HG02981 (cell line): ENCODE data around the gene TNNT2.

Source experiments
- ATAC-seq: cut with Tn5 transposase; IDR thresholded peaks from one replicate; pipeline ENCODE4 v1.9.1; 2021; ENCODE audit warnings: mild to moderate bottlenecking, moderate library complexity; ENCODE audit not compliant: unreplicated experiment

TNNT2 gene

DNA sequence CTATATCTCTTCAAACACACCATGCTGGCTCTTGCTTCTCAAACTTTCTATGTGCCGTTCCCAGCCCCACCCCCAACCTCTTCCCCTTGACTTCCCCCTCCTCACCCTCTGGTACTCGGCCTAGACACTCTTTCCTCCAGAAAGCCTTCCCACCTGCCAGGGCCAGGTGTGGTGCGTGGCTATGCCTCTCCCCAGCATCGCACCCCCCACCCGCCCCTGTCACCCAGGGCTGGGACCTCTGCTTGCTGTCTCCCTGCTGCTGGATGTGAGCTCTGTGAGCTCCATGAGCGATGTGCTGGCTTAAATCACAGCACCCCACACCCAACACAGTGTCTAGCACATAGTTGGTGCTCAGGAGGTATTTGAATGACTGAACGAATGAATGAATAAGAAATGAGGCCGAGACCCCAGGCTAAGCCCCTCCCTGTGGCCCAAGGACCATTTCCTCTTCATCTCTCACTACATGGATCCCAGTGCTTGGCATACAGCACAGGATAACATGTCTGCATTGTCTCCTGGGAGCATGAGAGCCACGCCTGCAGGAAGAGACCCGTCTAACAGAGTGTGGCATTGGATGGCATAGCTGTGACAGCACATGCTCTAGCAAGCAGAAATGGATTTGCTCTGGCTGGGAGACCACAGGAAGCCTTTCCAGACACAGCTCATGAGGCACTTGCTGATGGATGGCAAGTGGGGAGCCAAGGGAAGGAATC, 19.7 kb downstream of the TNNT2 start:
- no peak for ATAC-seq

DNA sequence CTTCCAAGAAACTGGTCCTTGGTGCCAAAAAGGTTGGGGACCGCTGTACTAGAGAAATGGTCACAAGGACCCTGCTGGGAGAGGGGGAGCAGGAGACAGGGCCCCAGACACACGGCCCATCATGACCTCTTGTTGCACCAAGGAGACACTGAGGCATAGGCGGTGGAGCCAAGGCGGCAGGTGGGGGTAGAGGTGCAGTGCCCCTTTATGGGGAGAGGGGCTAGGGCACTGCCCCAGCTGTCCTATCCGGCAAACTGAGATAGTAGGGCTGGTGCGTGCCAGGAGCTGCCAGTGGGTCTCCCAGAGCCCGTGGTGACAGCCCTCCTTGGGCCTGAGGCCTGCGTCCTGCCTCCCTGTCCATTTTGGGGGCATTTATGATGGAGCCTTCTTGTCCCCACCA, 20.3 kb downstream of the TNNT2 start:
- no peak for ATAC-seq

DNA sequence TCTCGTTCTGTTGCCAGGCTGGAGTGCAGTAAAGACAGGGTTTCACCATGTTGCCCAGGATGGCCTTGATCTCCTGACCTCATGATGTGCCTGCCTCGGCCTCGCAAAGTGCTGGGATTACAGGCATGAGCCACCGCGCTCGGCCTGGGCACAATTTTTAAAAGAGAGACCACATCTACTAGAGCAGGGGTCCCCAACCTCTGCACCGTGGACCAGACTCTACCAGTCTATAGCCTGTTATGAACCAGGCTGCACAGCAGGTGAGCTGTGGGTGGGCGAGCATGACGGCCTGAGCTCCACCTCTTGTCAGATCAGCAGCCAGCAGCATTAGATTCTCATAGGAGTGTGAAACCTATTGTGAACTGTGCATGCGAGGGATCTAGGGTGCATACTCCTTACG, 20.8 kb downstream of the TNNT2 start:
- no peak for ATAC-seq

DNA sequence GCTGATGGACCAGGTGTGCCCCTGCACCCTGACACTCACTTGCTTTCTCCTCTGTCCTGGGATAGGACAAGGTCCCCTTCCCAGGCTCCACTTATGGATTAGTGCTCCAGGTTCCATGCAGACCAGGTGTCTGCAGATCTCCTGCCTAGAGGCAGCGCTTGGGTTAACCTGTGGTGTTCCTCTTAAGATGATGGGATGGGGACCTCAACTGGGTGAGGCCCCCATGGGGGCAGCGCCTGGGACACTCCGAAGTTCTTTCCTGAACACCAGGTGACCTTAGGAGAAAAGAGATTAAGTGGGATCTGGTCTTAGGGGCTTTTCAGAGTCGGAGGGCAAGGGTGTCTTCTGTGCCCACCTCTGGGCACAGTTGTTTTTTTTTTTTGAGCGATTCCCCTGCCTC, 21.2 kb downstream of the TNNT2 start:
- ATAC-seq = no peak

DNA sequence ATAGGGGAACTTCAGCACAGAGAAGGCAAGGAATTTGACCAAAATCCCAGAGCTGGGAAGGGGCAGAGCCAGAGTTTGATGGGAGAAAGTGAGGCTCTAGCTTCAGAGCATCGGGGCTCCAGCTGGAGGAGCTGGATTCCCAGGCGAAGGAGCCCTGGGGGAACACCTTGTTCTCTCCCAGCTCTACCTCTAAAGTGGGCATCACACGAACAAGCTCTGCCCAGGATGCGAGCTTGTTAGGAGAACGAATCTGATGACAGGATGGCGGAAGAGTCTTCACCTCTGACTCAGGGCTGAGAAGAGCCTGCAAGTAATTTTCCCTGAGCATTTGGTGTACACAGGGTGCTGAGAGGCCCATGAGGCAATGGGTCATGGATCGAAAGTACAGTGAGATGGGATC, 22.0 kb downstream of the TNNT2 start:
- ATAC-seq = no peak

DNA sequence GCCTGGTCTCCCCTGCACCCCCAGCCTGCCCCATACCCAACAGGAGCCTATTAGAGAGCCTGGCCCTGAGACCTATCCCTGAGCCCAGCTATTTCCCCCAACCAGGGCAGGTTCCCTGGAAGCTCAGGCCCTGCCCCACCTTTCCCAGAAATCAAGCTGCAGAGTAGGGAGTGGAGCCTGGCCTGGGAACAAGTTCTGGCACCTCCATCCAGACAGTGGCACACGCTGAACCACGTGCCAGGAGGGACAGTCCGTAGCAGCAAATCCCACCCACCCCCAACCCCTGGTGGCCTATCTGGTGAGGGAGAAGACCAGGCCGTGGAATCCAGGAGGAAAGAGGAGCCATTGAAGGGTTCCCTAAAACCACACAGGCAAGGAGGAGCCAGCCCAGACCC, 22.6 kb downstream of the TNNT2 start:
- no peak for ATAC-seq

DNA sequence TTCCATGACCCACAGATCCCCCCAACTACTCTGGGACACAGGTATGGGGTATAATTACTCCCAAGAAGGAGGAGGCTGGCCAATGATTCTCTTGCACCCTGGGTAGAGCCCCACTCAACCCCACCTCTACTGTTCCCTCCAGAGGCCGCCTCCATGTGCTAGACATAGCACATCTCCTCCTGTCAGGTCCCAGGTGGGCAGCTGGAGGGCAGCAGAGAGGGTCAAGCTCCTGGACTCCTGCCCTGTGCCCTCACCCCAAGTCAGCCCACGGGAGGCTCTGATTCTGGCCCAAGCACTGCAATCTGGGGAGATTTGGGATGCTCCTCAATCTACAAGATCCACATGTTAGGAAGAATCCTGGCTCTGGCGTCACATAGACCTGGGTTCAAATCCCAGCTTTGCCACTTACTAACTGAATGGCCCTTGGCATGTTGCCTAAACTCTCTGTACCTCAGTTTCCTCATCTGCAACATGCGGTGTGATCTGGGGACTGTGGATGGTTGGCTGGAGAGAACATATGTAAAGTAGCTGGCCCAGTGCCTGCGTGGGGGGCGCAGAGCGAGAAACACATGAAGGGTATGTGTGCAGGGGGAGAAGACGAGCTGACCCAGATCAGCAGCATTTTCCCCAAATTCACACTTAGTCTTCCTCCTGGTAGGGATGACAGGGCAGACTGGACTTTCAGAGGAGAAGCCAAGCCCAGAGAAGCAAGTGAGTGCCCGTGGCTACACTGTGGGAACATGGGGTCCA, 23.2 kb downstream of the TNNT2 start:
- ATAC-seq = no peak

DNA sequence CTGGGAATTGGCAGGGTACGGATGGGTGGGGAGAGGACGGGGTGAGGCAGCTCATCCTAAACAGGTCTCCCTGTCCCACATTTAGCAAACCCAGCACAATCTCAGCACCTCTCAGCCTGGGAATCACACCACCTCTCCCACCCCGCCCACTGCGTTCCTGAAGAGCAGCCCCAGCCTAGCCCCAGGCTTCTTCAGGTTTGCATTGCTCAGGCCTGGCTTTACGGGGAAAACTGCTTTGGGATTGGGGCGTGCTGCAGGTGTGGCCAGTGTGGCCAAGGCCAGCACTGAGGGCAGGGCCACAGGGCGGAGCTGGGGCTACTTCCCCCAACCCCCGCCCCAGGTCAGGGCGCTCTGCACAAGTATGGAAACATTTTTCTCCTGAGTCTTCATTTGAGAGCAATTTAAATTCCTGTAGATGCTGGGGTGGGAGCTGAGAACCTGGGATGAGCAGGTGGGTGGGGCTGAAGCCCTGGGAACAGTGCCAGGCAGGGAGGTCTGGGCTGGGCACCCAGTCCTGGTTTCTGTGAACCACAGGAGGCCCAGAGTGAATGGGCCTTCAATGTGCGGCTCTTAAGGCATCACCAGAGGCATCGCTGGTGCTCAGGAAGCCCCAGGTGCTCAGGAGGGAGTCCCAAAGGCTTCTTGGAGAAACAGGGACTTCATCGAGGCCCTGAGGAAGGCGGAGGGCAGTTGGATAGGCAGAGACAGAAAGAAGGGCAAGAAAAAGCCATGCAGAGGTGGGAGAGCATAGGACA, 24.1 kb downstream of the TNNT2 start:
- no peak for ATAC-seq

DNA sequence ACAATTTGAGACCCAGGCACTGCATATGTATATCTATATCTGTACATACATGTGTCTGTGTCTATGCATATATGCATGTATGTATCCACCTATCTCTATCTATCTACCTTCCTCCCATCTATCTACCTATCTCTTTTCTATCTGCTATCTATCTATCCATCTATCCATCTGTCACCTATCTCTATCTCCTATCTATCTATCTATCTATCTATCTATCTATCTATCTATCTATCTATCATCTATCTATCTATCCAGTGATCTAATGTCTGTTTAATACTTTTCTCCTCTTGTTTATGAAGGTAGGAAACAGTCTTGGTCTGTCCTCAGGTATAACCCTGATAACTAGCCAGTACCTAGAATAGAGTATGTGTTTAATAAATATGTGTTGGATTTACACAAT, 25.9 kb downstream of the TNNT2 start:
- ATAC-seq = no peak

DNA sequence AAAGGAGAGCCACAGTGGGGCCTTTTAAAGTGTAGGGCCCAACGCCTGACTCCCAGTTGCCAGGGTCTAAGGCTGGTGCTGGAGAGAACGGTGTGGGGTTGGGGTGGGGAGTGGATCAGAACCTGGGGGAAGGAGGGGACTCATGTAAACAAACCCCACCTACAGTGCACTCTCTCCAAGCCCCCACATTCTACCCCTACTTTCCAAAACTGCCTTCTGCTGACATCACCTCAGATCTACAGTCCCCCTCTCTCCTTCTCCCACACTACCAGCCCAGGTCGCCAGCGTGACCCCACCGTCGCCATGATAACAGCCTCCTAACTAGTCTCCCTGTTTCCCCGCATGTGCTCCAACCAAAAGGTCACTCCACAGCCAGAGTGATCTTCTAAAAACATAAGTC, 26.6 kb downstream of the TNNT2 start:
- ATAC-seq = no peak

DNA sequence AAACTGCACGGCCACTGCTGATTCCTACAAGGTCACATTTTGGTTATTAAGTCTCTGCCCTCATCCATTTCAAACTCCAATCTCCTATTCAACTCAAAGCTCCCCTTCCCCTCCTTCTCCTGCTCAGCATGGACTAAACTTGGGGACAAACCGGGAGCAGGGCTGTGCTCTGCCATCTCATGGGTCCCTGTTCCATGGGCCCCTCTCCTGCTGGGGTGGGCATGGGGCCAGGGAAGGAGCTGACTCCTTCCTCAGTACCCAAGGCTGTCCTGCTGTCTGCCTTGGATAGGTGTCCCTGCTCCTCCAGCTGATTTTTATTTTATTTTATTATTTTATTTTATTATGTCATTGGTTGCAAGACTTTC, 27.1 kb downstream of the TNNT2 start:
- ATAC-seq = no peak

DNA sequence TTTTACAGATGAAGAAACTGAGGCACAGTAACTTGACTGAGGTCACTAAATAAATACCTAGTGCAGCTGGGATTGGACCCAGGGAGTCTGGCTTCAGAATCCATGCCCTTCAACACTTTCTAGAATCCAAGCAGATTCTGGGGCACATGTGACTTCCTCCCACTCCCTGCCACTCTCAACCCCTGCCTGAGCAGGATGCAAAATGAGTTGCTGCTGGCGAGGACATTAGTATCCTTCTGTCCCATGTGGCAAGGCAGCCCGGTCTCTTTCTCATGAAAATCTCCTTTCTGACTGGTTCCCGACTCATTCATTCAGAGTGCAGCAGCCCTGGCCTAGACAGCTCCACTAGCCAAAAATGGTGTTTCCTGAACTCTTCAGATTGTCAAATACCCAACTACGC, 28.4 kb downstream of the TNNT2 start:
- no peak for ATAC-seq

DNA sequence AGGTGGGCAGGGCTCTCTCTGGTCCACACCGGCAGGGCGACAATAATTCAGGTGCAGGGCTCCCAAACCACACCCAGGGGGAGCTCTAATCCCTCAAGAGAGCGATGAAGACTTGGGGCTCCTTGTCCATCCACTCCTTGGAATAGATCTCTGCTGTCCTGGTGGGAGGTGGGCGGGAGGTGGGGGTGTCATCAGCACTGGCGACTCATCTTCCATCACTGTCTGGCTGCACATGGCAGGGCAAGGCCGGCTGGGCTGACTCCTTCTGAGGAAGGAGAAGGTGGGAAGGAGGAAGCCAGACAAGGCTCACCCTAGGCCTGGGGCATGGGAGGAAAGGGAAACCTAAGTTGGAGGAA, 29.3 kb downstream of the TNNT2 start:
- ATAC-seq = no peak

DNA sequence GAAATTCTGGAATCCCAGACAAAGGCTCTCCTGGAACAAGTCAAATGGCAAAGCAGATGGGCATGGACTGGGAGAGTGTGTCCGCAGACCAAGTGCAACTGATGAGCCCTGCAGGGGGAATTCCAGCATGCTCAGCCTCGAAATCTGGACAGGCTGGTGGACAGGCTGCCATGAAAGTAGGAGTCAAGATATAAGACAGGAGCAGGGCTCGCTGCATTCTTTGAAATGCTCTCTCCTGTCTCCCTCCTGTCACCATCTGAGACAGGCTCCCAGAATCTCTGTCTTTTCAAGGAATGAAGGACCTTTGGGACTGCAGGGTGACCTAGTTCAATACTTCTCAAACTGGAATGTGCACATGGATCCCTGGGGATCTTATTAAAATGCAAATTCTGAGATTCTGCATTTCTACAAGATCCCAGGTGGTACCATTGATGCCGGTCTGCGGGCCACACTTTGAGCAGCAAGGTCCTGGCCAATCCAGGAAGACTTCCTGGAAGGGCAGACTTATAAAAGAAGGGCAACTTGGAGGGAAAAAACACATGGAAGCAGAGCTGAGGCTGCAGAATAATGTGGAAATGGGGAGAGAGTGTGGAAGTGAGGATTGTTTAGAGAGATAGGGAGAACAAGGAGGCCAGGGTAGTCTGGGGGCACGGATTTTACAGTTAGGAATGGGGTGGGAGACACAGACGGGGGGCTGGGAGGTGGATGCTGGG, 29.8 kb downstream of the TNNT2 start:
- ATAC-seq = no peak

DNA sequence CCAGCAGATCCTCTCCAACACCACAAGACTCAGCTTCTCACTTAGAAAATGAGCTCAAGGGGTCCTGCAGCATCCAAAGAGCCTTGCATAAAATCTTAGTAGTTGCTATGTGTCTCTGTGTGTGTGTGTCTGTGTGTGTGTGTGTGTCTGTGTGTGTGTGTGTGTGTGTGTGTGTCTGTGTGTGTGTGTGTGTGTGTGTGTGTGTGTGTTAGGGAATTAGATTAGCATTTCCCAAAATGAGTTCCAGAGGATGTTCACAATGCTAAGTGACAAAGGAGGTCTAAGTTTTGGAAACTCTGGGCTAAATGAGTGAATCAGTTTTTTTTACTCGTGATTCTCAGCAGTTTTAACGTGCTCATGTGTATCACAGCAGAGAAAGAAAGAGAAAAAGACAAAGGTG, 30.5 kb downstream of the TNNT2 start:
- ATAC-seq = no peak

DNA sequence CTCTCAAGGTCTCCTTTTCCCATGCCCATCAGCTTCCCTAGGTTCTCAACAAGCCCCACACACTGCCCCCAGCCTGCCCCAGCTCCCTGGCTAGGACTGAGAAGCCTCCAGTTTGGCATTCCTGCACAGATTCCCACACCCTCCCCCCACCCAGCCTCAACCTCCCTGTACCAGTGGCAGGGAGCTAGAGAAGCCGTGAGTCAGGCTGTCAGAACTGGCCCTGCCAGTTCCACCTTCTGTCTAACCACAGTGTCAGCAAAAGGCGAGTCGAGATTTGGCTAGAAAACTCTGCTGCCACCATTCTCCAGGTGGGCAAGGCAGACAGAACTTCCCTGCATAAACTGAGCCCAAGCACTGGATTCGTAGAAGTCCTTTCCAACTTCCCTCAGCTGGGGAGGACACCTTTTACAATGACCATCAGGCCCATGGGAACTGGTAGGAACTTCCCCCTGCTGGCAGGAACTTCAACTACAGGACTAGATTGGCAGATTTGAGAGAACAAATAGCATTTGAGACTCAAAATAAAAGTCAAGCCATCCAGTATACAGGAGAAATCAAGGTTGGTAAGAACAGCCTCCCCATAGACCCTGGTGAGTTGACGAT, 31.0 kb downstream of the TNNT2 start:
- ATAC-seq = no peak

DNA sequence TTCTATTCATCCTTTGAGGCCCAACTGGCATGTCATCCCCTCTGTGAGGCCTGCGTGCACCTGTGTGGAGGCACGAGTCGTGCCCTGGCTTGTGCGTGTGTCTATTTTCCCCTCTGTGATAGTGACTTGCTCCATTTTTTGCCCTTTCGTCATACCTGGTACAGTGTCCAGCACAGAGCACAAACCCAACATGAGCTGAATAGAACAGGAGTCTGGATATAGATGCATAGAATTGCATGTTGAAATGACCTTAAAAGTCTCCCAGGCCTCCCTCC, 32.5 kb downstream of the TNNT2 start:
- no peak for ATAC-seq

DNA sequence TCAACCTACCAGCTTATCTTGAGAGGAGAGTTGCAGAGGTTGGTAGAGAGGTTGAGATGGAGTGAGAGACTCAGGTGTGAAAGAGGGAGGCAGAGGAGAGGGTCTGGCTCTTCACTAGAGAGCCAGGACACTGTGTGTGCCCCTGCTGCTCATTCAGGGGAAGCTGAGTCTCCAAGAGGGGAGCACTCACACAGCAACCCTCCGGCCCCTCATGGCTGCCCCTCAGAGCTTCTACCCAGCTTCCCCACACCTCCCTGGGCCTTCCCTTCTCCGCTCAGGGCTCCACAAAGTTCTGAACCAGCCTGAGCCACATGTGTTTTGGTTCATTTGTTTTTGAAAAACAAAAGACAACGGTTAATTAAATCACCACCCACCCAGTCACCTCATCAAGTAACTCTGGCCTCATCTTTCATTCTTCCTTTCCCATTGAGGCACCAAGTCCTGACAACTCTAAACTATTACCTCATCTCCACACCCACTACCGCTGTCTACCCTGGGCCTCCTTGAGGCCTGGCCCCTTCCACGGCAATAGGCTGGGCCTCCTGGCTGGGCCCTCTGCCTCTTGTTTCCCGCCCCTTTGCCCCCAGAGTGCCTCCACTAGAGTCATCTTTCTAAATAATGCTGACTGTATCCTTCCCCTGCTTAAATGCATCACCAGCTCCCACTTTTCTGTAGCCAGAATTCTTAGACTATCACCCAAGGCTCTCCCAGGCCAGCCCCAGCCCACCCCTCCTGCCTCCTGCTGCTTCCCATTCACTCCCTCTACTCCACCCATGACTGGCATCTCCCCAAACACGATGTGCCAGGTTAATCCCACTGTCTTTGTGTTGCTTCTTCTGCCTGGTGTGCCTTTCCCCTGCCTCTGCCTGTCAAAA, 33.0 kb downstream of the TNNT2 start:
- ATAC-seq = no peak

DNA sequence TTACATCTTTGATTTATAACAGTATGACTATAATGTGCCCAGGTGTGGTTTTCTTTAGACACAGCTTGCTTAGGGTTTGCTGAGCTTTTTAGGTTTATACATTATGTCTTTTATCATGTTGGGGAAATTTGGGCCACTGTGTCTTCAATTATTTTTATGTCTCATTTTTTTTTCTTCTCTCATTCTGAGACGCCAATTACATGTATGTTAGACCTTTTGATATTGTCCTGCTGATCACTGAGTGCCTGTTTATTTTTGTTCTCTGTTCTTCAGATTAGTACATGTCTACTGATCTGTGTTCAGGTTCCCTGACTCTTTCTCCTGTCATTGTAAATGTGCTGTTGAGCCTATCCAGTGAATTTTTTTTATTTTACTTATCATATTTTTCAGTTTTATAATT, 36.1 kb downstream of the TNNT2 start:
- no peak for ATAC-seq

DNA sequence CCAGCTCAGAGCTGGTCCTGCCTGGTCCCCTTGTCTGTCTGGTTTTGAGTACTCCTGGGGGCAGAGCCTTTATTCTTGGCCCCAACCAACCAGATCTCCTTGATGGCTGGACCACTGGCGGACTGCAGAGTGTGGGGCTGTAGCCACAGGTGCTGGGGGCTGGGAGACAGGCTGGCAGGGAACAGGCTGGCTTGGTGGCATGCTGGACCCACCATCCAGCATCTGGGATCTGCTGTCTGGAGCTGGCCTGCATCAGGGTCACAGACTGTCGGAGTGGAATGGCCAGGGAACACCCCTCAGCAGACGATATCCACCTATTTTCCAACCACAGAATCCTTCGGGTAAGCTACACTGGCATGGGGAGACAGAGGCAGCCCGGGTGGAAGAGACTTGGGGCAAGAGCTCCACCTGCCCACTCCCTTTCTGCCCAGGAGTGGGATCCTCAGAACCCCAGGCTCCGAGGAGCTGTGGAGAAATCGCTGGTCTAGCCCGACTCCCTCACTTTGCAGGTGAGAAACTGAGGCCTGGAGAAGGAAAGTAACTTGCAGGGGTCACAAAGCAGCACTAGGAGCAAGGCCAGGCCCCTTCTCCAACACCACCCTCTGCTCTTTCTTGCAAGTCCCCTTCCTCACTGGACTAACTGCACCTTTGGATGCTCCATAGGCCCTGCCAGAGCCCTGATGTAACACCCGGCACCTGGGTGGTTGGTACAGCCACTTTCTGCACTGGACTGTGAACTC, 40.6 kb downstream of the TNNT2 start:
- no peak for ATAC-seq
